H1 (cell line): ENCODE measurements around the gene TRAF3.

Source experiments
- CREB1 ChIP-seq: IDR thresholded peaks from 2 replicates; pipeline ENCODE4 v1.6.1; 2012; ENCODE audit warnings: inconsistent platforms
- CTCF ChIP-seq, 3 experiments: IDR thresholded peaks; 1 replicate in 2 of 3; 2 replicates in 1 of 3; pipeline versions ENCODE4 v1.5.1 to v1.6.1; 2011; ENCODE audit warnings: low read length in 3 of 3, mild to moderate bottlenecking in 3 of 3, inconsistent platforms in 2 of 3, low read depth in 1 of 3, moderate library complexity in 1 of 3; ENCODE audit not compliant: insufficient read depth in 1 of 3; ENCODE audit errors: control extremely low read depth in 1 of 3
- KDM5A ChIP-seq: fragments of 200-600 bp; IDR thresholded peaks from 2 replicates; pipeline ENCODE4 v1.7.1; 2012; ENCODE audit warnings: mild to moderate bottlenecking, low read length, inconsistent platforms, mixed read lengths
- NRF1 ChIP-seq: IDR thresholded peaks from 2 replicates; pipeline ENCODE4 v1.6.1; 2011; ENCODE audit warnings: mild to moderate bottlenecking, low read depth, low read length, improper control_type of control experiment
- POLR2A ChIP-seq, 2 experiments: IDR thresholded peaks; 1 replicate in 1 of 2; 2 replicates in 1 of 2; pipeline ENCODE4 v1.6.1; 2011; ENCODE audit warnings: low read depth in 2 of 2, low read length in 2 of 2, mild to moderate bottlenecking in 2 of 2; ENCODE audit errors: control extremely low read depth in 1 of 2
- RAD21 ChIP-seq, 2 experiments: IDR thresholded peaks in 1 of 2; conservative IDR thresholded peaks in 1 of 2; 2 replicates each; pipeline ENCODE4 v1.6.1; 2011; ENCODE audit warnings: low read depth in 2 of 2, low read length in 2 of 2, improper control_type of control experiment in 1 of 2, inconsistent platforms in 1 of 2, mild to moderate bottlenecking in 1 of 2, moderate library complexity in 1 of 2
- ZNF274 ChIP-seq: IDR thresholded peaks from 2 replicates; pipeline ENCODE4 v1.7.0; 2012; ENCODE audit warnings: low read length, borderline replicate concordance; ENCODE audit errors: extremely low read depth

GRCh38 chr14:102779574-102780315 is 2.5 kb downstream of the TRAF3 start:
- no peak for TF ChIP-seq RAD21 (IDR thresholded peaks at IDR 0.05 in 1 of 2, conservative IDR thresholded peaks at IDR 0.05 in 1 of 2; ENCODE audit: low read depth in 2 of 2, low read length in 2 of 2)
- TF ChIP-seq CTCF (IDR thresholded peaks at IDR 0.05; ENCODE audit: control extremely low read depth in 1 of 3, insufficient read depth in 1 of 3, low read depth in 1 of 3, low read length in 3 of 3), result no peak
- TF ChIP-seq ZNF274, result no peak
- no peak for TF ChIP-seq NRF1
- TF ChIP-seq KDM5A, result no peak
- no peak for TF ChIP-seq POLR2A (IDR thresholded peaks at IDR 0.05; ENCODE audit: control extremely low read depth in 1 of 2, low read depth in 2 of 2, low read length in 2 of 2)
- no peak for TF ChIP-seq CREB1
